ENCODE measurements around the gene CDC25B. TPM values are rescaled to one million over a fixed set of nuclear protein-coding genes. Genes with fewer than 3 reads are reported as not detected.

CDC25B gene
- polyA plus RNA-seq, 1 donor = 34.3 TPM

DNA sequence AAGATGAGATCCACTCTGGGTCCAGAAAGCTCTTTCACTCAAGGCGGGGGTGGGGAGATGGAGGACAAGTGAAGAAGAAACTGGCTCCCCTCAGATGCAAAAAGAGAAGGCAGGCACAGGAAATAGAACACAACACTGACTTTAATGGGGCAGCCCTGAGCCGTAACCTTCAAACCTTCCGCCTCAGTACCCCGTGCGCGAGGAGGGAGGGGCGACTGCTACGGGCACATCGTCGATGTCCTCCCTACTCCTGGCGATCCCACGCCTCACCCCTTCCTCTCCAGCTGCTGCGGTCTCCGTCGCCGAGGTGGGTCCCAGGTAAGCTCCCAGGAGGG, 18.8 kb upstream of the CDC25B start:
- DNase-seq = no peak
- no CpG with 5 or more reads among the region's 16 CpGs for WGBS (ENCODE audit: insufficient coverage, low lambda C conversion rate)
- Histone ChIP-seq H3K27ac (ENCODE audit: low read length) (no peak overlapping the region), H3K9me3 (ENCODE audit: control insufficient read depth, low read depth, low read length) (peaks cover 3% of the 10 kb centered on the region), H3K36me3 (ENCODE audit: control insufficient read depth, insufficient read depth, low read length) (no peaks in the 10 kb centered on the region), H3K27me3 (ENCODE audit: control insufficient read depth, insufficient read depth, low read length) (peaks cover 31% of the 10 kb centered on the region), H3K4me1 (ENCODE audit: control insufficient read depth, insufficient read depth, low read length) (peaks cover 32% of the 10 kb centered on the region), H3K4me3 (ENCODE audit: low read length) (peak overlapping the region; percentile 14)

DNA sequence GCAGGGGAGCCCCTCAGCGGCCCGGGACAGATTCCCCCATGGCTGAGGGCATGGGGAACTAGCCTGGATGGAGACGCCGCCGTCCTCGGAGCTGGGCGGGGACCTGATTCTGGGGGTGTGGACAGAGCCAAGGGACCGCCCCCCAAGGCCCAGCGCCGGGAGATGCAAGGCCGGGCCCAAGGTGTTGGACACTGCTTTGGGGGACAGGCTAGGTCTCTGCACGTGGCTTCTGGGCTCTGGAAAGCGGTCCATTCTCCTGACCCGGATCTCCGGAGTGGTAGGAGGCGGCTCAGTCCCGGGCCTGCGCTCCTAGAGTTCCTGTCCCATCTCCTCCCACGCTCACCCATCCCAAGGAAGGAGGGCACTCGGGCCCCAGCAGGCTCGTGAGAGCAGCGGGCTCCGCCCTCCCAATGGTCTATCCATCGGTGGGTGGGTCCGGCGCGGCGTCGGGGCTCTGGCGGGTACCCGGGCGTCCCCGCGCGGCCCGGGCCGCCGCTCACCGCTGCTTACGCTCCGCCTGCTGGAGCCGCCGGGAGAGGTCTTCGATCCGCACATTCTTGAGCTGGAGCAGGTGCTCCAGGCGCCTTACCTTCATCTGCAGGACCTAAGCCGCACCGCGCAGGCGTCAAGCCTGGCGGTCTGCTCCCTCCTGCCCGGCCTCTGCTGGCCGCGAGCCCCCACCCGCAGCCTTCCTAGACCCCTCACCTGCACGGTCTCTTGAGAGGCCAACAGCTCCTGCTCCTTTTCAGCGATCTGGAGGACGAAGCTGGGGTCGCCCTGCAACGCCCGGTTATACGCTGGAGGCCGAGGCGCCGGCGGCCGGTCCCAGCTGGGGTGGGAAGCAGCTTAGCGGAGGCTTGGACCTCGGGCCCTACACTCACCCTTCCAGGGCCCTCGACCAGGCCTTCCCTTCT, 18.1 kb upstream of the CDC25B start:
- WGBS (ENCODE audit: insufficient coverage, low lambda C conversion rate) = 0% methylated on average over 1 of the region's 70 CpGs
- peak overlapping the region; percentile 14 for H3K4me3 ChIP-seq (ENCODE audit: low read length)
- peaks cover 38% of the 10 kb centered on the region for H3K4me1 ChIP-seq (ENCODE audit: control insufficient read depth, insufficient read depth, low read length)
- peaks cover 31% of the 10 kb centered on the region for H3K27me3 ChIP-seq (ENCODE audit: control insufficient read depth, insufficient read depth, low read length)
- peaks cover 3% of the 10 kb centered on the region for H3K36me3 ChIP-seq (ENCODE audit: control insufficient read depth, insufficient read depth, low read length)
- peaks cover 3% of the 10 kb centered on the region for H3K9me3 ChIP-seq (ENCODE audit: control insufficient read depth, low read depth, low read length)
- H3K27ac ChIP-seq (ENCODE audit: low read length) = no peak overlapping the region
- DNase-seq = peak in 1 of 2 donors; percentile 48

DNA sequence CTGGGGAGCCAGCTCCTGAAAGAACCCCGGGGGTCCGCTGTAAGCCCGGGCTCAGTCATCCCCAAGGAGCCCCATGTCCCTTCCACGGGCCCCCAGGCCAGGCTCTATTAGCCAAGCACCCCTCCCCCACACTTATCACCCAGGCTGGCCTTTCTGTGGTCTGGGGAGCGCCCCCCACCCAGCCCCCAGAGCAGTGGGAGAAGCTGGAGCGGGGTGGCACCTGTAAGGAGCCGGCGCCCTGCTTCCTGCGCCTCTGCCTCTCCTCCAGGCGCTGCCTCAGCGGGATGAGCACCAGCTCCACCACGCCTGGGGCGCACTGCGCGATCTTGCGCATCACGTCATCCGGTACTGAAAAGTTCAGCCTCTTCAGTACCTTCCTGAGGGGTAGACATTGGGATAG, 17.1 kb upstream of the CDC25B start:
- WGBS (ENCODE audit: insufficient coverage, low lambda C conversion rate) = no CpG with 5 or more reads among the region's 18 CpGs
- DNase-seq = no peak
- Histone ChIP-seq H3K36me3 (ENCODE audit: control insufficient read depth, insufficient read depth, low read length) (peaks cover 8% of the 10 kb centered on the region), H3K4me1 (ENCODE audit: control insufficient read depth, insufficient read depth, low read length) (peaks cover 48% of the 10 kb centered on the region), H3K9me3 (ENCODE audit: control insufficient read depth, low read depth, low read length) (peaks cover 3% of the 10 kb centered on the region), H3K4me3 (ENCODE audit: low read length) (no peak overlapping the region), H3K27me3 (ENCODE audit: control insufficient read depth, insufficient read depth, low read length) (peaks cover 31% of the 10 kb centered on the region), H3K27ac (ENCODE audit: low read length) (no peak overlapping the region)

DNA sequence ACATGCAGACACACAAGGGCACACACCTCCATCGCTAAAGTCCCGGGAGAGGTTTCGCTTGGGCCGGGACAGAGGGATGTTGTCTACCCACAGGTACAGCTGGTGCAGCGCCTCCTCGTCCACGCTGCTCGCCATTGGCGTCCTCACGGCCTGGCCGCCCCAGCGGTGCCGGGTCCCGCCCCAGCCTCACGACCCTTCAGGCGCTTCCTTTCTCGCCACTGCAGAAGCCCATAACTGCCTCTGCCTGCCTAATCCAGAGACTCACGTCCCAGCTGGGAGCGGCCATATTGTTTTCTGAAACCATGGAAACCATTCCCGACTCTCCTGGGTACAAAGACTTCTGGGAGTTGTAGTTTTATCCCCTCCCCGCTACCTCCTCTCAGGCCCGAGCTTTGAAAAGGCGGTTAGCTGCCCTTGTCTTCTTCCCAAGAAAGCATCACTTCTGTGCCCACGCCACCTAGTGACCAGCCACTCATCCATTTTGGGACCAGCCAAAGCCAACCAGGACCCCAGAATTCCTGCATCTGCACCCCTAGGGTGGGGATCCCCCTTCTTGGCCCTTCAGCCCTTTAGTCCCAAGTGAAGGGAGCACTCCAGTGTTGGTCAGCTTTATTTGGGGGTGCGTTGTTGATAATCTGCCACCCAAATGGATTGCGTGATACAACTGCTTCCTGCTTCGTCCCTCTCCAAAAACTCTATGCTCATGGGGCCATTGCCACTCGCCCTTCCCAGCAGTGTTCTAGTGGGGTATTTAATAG, 14.8 kb upstream of the CDC25B start, which contains the start of gene SPEF1:
TSS of gene SPEF1 (minus strand) at position 296 of the 758 bp plus-strand sequence. CDS start at position 135, 161 bp downstream.
- H3K27me3 ChIP-seq (ENCODE audit: control insufficient read depth, insufficient read depth, low read length) = peaks cover 31% of the 10 kb centered on the region
- peak within 1 kb of the TSS; percentile 79 for H3K27ac ChIP-seq (ENCODE audit: low read length)
- H3K4me3 ChIP-seq (ENCODE audit: low read length) = peak within 1 kb of the TSS; percentile 37
- no CpG with 5 or more reads among the region's 28 CpGs for WGBS (ENCODE audit: insufficient coverage, low lambda C conversion rate)
- peaks cover 22% of the 10 kb centered on the region for H3K36me3 ChIP-seq (ENCODE audit: control insufficient read depth, insufficient read depth, low read length)
- peaks cover 15% of the 10 kb centered on the region for H3K9me3 ChIP-seq (ENCODE audit: control insufficient read depth, low read depth, low read length)
- DNase-seq = peak; percentile 79 to 85
- H3K4me1 ChIP-seq (ENCODE audit: control insufficient read depth, insufficient read depth, low read length) = peaks cover 63% of the 10 kb centered on the region

DNA sequence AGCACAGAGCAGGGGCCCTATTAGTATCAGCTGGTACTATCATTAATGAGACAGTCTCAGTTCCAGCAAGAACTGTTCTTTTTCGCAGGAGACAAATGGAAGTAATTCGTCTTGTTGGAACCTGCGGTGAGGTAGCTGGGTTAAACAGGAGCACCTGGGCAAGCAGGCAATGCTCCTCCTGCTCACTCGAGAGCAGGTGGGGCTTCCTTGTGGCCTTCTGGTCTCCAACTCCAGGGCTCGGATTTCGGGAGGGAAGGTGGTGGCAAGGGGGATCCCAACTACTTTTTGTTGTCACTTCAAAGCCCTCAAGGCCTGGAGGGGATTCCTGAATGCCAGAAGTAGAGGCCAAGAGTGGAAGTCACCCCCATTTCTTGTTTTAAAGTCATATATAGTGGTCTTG, 13.5 kb upstream of the CDC25B start:
- H3K27me3 ChIP-seq (ENCODE audit: control insufficient read depth, insufficient read depth, low read length) = peaks cover 23% of the 10 kb centered on the region
- H3K27ac ChIP-seq (ENCODE audit: low read length) = peak overlapping the region; percentile 79
- H3K36me3 ChIP-seq (ENCODE audit: control insufficient read depth, insufficient read depth, low read length) = peaks cover 22% of the 10 kb centered on the region
- H3K9me3 ChIP-seq (ENCODE audit: control insufficient read depth, low read depth, low read length) = peaks cover 15% of the 10 kb centered on the region
- WGBS (ENCODE audit: insufficient coverage, low lambda C conversion rate) = no CpG with 5 or more reads among the region's 6 CpGs
- H3K4me1 ChIP-seq (ENCODE audit: control insufficient read depth, insufficient read depth, low read length) = peaks cover 63% of the 10 kb centered on the region
- no peak overlapping the region for H3K4me3 ChIP-seq (ENCODE audit: low read length)
- no peak for DNase-seq

DNA sequence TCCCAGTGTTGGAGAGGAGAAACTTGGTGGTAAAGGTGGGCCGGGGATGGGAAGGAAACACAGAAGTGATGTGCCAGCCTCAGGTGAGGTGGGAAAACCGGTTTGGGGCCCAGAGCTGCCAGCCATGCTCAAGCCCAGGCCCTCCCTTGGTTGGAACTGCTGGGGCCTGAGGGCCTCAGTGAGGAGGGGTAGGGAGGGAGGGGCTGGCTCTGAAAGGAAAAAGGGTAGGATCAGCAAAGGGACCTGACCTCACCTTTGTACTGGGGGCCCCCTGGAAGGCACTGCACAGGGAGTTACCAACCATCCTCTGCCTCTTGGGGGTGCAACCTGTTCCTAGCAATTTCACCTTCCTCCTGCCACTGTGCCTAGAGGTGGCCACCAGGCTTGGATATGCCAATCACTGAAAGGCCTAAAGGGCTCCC, 13.0 kb upstream of the CDC25B start:
- no CpG with 5 or more reads among the region's 2 CpGs for WGBS (ENCODE audit: insufficient coverage, low lambda C conversion rate)
- Histone ChIP-seq H3K4me1 (ENCODE audit: control insufficient read depth, insufficient read depth, low read length) (peaks cover 59% of the 10 kb centered on the region), H3K27ac (ENCODE audit: low read length) (peak overlapping the region; percentile 79)

DNA sequence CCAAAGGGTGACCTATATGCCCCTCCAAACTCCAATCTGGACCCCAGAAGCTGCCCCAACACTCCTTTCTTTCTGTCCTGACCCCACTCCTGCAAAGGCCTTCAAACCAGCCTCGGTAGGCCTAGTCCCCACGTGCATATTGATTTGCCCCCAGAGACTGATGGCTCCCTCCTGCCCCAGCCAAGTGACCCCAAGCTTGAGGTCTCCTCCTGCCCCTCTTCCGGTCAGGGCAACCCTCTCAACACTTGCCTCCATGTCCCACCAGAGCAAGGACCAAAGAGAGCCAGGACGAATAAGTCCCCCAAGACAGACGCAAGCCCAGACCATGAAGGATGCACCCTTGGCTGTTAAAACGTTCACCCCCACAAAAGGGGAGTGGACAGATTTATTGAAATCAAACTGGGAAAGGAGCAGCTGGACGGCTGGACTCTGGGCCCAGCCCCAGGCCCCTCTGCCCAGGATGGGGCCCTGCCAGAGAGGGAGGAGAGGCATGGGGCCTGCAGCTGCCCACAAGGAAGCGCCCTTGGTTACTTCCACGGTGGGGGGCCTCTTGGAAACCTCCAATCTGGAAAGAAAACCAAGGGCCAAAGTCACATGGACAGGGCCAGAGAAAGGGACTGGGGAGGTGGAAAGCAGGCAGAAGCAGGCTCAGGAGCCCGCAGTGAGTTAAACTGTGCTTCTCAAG, 12.5 kb upstream of the CDC25B start:
- peaks cover 15% of the 10 kb centered on the region for H3K9me3 ChIP-seq (ENCODE audit: control insufficient read depth, low read depth, low read length)
- peaks cover 22% of the 10 kb centered on the region for H3K36me3 ChIP-seq (ENCODE audit: control insufficient read depth, insufficient read depth, low read length)
- WGBS (ENCODE audit: insufficient coverage, low lambda C conversion rate) = no CpG with 5 or more reads among the region's 10 CpGs
- DNase-seq = peak in 1 of 2 donors; percentile 54
- peaks cover 56% of the 10 kb centered on the region for H3K4me1 ChIP-seq (ENCODE audit: control insufficient read depth, insufficient read depth, low read length)
- H3K27ac ChIP-seq (ENCODE audit: low read length) = peak overlapping the region; percentile 69
- no peak overlapping the region for H3K4me3 ChIP-seq (ENCODE audit: low read length)
- H3K27me3 ChIP-seq (ENCODE audit: control insufficient read depth, insufficient read depth, low read length) = peaks cover 12% of the 10 kb centered on the region

More for the DNA sequence above, 13.0 kb upstream of the CDC25B start:
- peaks cover 22% of the 10 kb centered on the region for H3K36me3 ChIP-seq (ENCODE audit: control insufficient read depth, insufficient read depth, low read length)
- H3K27me3 ChIP-seq (ENCODE audit: control insufficient read depth, insufficient read depth, low read length) = peaks cover 18% of the 10 kb centered on the region
- peak; percentile 86 to 93 for DNase-seq
- peaks cover 15% of the 10 kb centered on the region for H3K9me3 ChIP-seq (ENCODE audit: control insufficient read depth, low read depth, low read length)
- no peak overlapping the region for H3K4me3 ChIP-seq (ENCODE audit: low read length)

DNA sequence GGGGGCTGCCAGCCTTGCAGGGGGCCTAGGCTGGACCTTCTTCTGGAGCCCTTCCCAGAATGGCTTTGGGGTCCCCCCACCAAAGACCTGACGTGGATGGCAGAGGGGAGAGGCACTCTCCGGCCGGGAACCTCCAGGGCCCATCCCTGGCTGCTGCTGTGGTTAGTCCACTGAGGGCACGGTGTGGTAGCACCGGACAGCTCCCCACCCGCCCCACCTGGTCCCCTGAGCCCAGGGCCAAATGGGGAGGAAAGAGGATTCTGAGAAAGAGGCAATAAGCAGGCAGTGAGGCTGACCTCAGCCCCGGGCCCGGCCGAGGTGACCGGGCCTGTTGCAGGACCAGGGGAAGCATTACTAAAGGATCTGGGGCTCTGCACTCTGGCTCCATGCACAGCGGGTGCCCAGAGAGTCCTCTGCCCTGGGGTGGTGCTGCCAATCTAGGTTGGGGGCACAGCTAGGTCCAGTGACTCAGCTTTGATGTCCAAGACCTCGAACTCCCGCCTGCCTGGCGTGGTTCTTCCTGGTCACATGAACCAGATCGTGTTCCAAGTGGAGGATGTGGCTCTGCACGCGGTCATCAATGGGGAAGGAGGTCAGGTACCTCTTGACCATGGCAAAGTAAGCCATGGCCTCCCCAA, 11.8 kb upstream of the CDC25B start:
- peak overlapping the region; percentile 11 for H3K4me3 ChIP-seq (ENCODE audit: low read length)
- no peak for DNase-seq
- WGBS (ENCODE audit: insufficient coverage, low lambda C conversion rate) = no CpG with 5 or more reads among the region's 17 CpGs
- H3K4me1 ChIP-seq (ENCODE audit: control insufficient read depth, insufficient read depth, low read length) = peaks cover 56% of the 10 kb centered on the region
- peaks cover 12% of the 10 kb centered on the region for H3K9me3 ChIP-seq (ENCODE audit: control insufficient read depth, low read depth, low read length)
- peaks cover 6% of the 10 kb centered on the region for H3K27me3 ChIP-seq (ENCODE audit: control insufficient read depth, insufficient read depth, low read length)
- H3K27ac ChIP-seq (ENCODE audit: low read length) = peak overlapping the region; percentile 69
- peaks cover 22% of the 10 kb centered on the region for H3K36me3 ChIP-seq (ENCODE audit: control insufficient read depth, insufficient read depth, low read length)

DNA sequence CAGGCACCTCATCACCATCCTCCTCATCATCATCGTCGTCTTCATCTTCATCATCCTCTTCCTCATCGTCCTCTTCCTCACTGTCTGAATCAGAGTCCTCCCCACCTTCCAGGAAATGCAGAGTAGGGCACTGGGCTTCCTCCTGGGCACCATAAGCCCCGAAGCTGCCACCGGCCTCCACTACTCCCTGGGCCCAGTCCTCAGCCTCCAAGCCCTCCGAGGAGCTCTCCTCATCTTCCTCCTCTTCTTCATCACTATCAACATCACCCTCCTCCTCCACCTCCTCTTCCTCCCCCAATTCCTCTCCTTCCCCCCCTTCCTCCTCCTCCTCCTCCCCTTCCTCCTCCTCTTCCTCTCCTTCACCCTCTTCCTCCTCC, 11.3 kb upstream of the CDC25B start:
- Histone ChIP-seq H3K27ac (ENCODE audit: low read length) (no peak overlapping the region), H3K27me3 (ENCODE audit: control insufficient read depth, insufficient read depth, low read length) (peaks cover under 1% of the 10 kb centered on the region), H3K4me3 (ENCODE audit: low read length) (peak overlapping the region; percentile 11), H3K4me1 (ENCODE audit: control insufficient read depth, insufficient read depth, low read length) (peaks cover 56% of the 10 kb centered on the region), H3K9me3 (ENCODE audit: control insufficient read depth, low read depth, low read length) (peaks cover 12% of the 10 kb centered on the region), H3K36me3 (ENCODE audit: control insufficient read depth, insufficient read depth, low read length) (peaks cover 22% of the 10 kb centered on the region)
- DNase-seq = no peak
- WGBS (ENCODE audit: insufficient coverage, low lambda C conversion rate) = 95% methylated on average over 4 of the region's 6 CpGs
